Measurements from ENCODE around the gene USO1. TPM values are rescaled to one million over a fixed set of nuclear protein-coding genes. Genes with fewer than 3 reads are reported as not detected.

USO1 gene
- total RNA-seq, 4 donors from 2014 or later, result 74.4 to 111 (median 87.9) TPM

- Histone ChIP-seq H3K36me3 (no peaks in the 10 kb centered on the region), H3K4me3 (peak overlapping the region in 1 of 2 donors; percentile 87), H3K27ac (peak overlapping the region; percentile 26 to 97 (median 82)), H3K27me3 (no peaks in the 10 kb centered on the region), H3K4me1 (peaks cover 0 to 77% (median 14%) of the 10 kb centered on the region in 3 donors), H3K9me3 (no peaks in the 10 kb centered on the region)
- ATAC-seq, result no peak
- WGBS, 2 donors (ENCODE audit: low coverage in 1 of 2), result 29 to 47% methylated on average over 1 of the region's 1 CpG
- no peak for TF ChIP-seq POLR2AphosphoS5 (IDR thresholded peaks at IDR 0.05)
- no peak for TF ChIP-seq EP300 (IDR thresholded peaks at IDR 0.05)
- no peak for TF ChIP-seq CTCF (IDR thresholded peaks at IDR 0.05)
- TF ChIP-seq POLR2A (IDR thresholded peaks at IDR 0.05), result no peak
These were observed 2.7 kb downstream of the USO1 start for GRCh38 chr4:75727073-75727472.

DNA sequence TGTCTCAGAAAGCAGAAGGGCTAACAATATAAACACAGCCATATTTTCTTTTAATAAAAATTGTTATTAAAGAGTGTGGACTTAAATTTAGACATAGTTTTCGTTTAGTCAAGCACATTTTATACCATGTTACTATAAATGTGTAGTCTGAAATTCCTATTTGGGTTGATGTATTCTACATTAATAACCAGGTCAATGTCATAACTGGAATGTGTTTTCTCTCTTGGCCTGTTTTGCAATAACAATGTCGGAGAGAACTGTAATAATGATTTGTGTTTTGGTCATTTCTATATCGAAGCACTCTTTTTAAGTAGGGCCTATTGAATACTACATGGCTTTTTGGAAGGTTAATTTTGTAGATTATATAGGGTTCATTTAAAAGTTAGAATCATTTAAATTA is 5.5 kb downstream of the USO1 start:
- Histone ChIP-seq H3K4me3 (no peak overlapping the region), H3K27ac (peak overlapping the region in 2 of 4 donors; percentile 21 to 60), H3K36me3 (no peaks in the 10 kb centered on the region), H3K4me1 (peaks cover 0 to 60% (median 9%) of the 10 kb centered on the region in 3 donors), H3K27me3 (no peaks in the 10 kb centered on the region), H3K9me3 (no peaks in the 10 kb centered on the region)
- 8 to 11% methylated on average over 3 of the region's 3 CpGs for WGBS, 2 donors (ENCODE audit: low coverage in 1 of 2)
- TF ChIP-seq POLR2AphosphoS5 (IDR thresholded peaks at IDR 0.05), result no peak
- no peak for TF ChIP-seq CTCF (IDR thresholded peaks at IDR 0.05)
- TF ChIP-seq EP300 (IDR thresholded peaks at IDR 0.05), result no peak
- no peak for TF ChIP-seq POLR2A (IDR thresholded peaks at IDR 0.05)
- no peak for ATAC-seq

- no peak for ATAC-seq
- Histone ChIP-seq H3K9me3 (no peaks in the 10 kb centered on the region), H3K4me3 (no peak overlapping the region), H3K4me1 (peaks cover 0 to 52% (median 0%) of the 10 kb centered on the region in 3 donors), H3K27ac (no peak overlapping the region), H3K27me3 (no peaks in the 10 kb centered on the region), H3K36me3 (no peaks in the 10 kb centered on the region)
- TF ChIP-seq EP300 (IDR thresholded peaks at IDR 0.05), result no peak
- TF ChIP-seq POLR2AphosphoS5 (IDR thresholded peaks at IDR 0.05), result no peak
- no peak for TF ChIP-seq CTCF (IDR thresholded peaks at IDR 0.05)
- no peak for TF ChIP-seq POLR2A (IDR thresholded peaks at IDR 0.05)
These were observed 9.0 kb downstream of the USO1 start for GRCh38 chr4:75733369-75733768.

DNA sequence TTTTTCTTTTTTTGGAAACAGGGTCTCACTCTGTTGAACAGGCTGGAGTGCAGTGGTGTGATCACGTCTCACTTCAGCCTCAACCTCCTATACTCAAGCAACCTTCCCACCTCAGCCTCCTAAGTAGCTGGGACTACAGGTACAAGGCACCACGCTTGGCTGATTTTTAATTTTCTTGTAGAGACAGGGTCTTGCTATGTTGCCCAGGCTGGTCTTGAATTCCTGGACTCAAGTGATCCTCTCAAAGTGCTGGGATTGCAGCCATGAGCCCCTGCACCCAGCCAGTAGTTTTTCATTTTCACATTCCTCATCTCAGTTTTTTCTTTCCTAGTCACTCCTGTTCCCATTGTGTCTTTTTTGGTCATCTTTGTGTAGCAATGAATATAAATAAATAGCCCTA is 11.1 kb downstream of the USO1 start:
- no peak overlapping the region for H3K27ac ChIP-seq
- peaks cover 0 to 31% (median 0%) of the 10 kb centered on the region in 3 donors for H3K4me1 ChIP-seq
- H3K27me3 ChIP-seq, result no peaks in the 10 kb centered on the region
- TF ChIP-seq POLR2A (IDR thresholded peaks at IDR 0.05) (no peak), EP300 (IDR thresholded peaks at IDR 0.05) (no peak), CTCF (IDR thresholded peaks at IDR 0.05) (no peak), POLR2AphosphoS5 (IDR thresholded peaks at IDR 0.05) (no peak)
- H3K9me3 ChIP-seq, result no peaks in the 10 kb centered on the region
- no peak for ATAC-seq
- no peaks in the 10 kb centered on the region for H3K36me3 ChIP-seq
- 100% methylated on average over 2 of the region's 2 CpGs; no CpG with 5 or more reads in 1 of the 2 donors for WGBS, 2 donors (ENCODE audit: low coverage in 1 of 2)
- no peak overlapping the region for H3K4me3 ChIP-seq

DNA sequence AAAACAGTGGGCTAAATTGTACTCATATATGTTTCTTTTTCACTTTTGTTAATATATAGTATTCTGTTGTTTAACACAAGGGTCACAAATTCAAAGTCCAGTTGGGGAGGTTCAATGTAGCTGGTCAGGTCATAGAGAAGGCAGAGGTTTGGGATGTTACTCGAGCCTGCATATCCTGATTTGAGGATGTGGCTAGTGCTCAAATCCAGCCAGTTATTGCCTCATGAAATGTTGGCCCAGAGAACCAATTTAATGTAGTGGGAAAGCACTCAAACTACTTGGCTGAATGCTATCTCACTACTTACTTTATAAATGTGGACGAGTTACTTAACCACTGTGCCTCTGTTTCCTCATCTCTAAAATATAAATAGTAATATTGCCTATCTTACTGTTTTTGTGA is 12.5 kb downstream of the USO1 start:
- Histone ChIP-seq H3K27ac (no peak overlapping the region), H3K9me3 (no peaks in the 10 kb centered on the region), H3K27me3 (no peaks in the 10 kb centered on the region), H3K4me3 (no peak overlapping the region), H3K36me3 (no peaks in the 10 kb centered on the region), H3K4me1 (peaks cover 0 to 20% (median 0%) of the 10 kb centered on the region in 3 donors)
- no peak for TF ChIP-seq CTCF (IDR thresholded peaks at IDR 0.05)
- no peak for TF ChIP-seq POLR2A (IDR thresholded peaks at IDR 0.05)
- no peak for TF ChIP-seq EP300 (IDR thresholded peaks at IDR 0.05)
- TF ChIP-seq POLR2AphosphoS5 (IDR thresholded peaks at IDR 0.05), result no peak
- peak; percentile 73 for ATAC-seq
- 43 to 75% methylated on average over 1 to 2 of the region's 2 CpGs for WGBS, 2 donors (ENCODE audit: low coverage in 1 of 2)

Data from gastroesophageal sphincter (tissue), 4 donors.